Keratinocyte (primary cell): Measurements from ENCODE around the gene PPP2R1A. TPM values are rescaled to one million over a fixed set of nuclear protein-coding genes. Genes with fewer than 3 reads are reported as not detected.
A peak's percentile ranks its signal among the peaks of the same experiment; 100 is the strongest.

ENCODE experiments used
- DNase-seq: peaks from one replicate; pipeline ENCODE4 v3.0.0-alpha.2; 2011; ENCODE audit warnings: low read depth, missing footprints, low spot score
- FAIRE-seq: peaks from 2 replicates; lab custom pipeline; 2011; peaks lifted over from hg19 to GRCh38; lab: Jason Lieb, UNC
- H2AFZ ChIP-seq: 2 replicates; pipeline ENCODE4 v1.6.0; 2012; ENCODE audit warnings: low read length, control low read depth, inconsistent platforms; ENCODE audit not compliant: control insufficient read depth
- H3K27ac ChIP-seq: 2 replicates; pipeline ENCODE4 v1.5.1; 2011; ENCODE audit warnings: low read length; ENCODE audit not compliant: control insufficient read depth, insufficient read depth
- H3K27me3 ChIP-seq: 3 replicates; pipeline ENCODE4 v1.6.0; 2011; ENCODE audit warnings: low read length; ENCODE audit not compliant: control insufficient read depth, insufficient read depth; ENCODE audit errors: extremely low read depth
- H3K36me3 ChIP-seq, 2 experiments: 2 replicates in 1 of 2; 3 replicates in 1 of 2; pipeline ENCODE4 v1.5.1; 2011; ENCODE audit warnings: low read length in 2 of 2, mild to moderate bottlenecking in 1 of 2; ENCODE audit not compliant: control insufficient read depth in 2 of 2, insufficient read depth in 2 of 2; ENCODE audit errors: extremely low read depth in 1 of 2
- H3K4me1 ChIP-seq: 3 replicates; pipeline ENCODE4 v1.5.1; 2011; ENCODE audit warnings: low read length; ENCODE audit not compliant: control insufficient read depth, insufficient read depth; ENCODE audit errors: extremely low read depth
- H3K4me2 ChIP-seq: 3 replicates; pipeline ENCODE4 v1.6.0; 2011; ENCODE audit warnings: low read depth, low read length; ENCODE audit not compliant: control insufficient read depth, insufficient read depth; ENCODE audit errors: extremely low read depth
- H3K4me3 ChIP-seq, 3 experiments: fragments of 200-600 bp in 1 of 3; sonication (generic) in 1 of 3; 2 replicates in 2 of 3; 3 replicates in 1 of 3; pipeline ENCODE4 v1.5.1; 2011 to 2016; ENCODE audit warnings: low read length in 3 of 3, mild to moderate bottlenecking in 3 of 3, control low read depth in 2 of 3, inconsistent platforms in 1 of 3, low read depth in 1 of 3, mixed read lengths in 1 of 3, mixed run types in 1 of 3, moderate library complexity in 1 of 3; ENCODE audit not compliant: control insufficient read depth in 2 of 3, insufficient read depth in 2 of 3; ENCODE audit errors: extremely low read depth in 1 of 3
- H3K79me2 ChIP-seq: 2 replicates; pipeline ENCODE4 v1.6.0; 2012; ENCODE audit warnings: low read length; ENCODE audit not compliant: control insufficient read depth, insufficient read depth
- H3K9ac ChIP-seq: 3 replicates; pipeline ENCODE4 v1.6.0; 2011; ENCODE audit warnings: low read length; ENCODE audit not compliant: control insufficient read depth, insufficient read depth; ENCODE audit errors: extremely low read depth
- H3K9me1 ChIP-seq: 3 replicates; pipeline ENCODE4 v1.6.0; 2011; ENCODE audit warnings: low read length; ENCODE audit not compliant: control insufficient read depth, insufficient read depth; ENCODE audit errors: extremely low read depth
- H3K9me3 ChIP-seq: 2 replicates; pipeline ENCODE4 v1.5.1; 2012; ENCODE audit warnings: low read depth, low read length; ENCODE audit not compliant: control insufficient read depth
- H4K20me1 ChIP-seq: 3 replicates; pipeline ENCODE4 v1.6.0; 2011; ENCODE audit warnings: low read length; ENCODE audit not compliant: control insufficient read depth, insufficient read depth; ENCODE audit errors: extremely low read depth
- CTCF ChIP-seq, 3 experiments: IDR thresholded peaks in 1 of 3; conservative IDR thresholded peaks in 1 of 3; optimal IDR thresholded peaks in 1 of 3; 2 replicates in 2 of 3; 3 replicates in 1 of 3; pipeline versions ENCODE3 to v1.5.1; 2011; ENCODE audit warnings: low read length in 3 of 3, mild to moderate bottlenecking in 3 of 3, moderate library complexity in 2 of 3, control low read depth in 1 of 3, inconsistent platforms in 1 of 3; ENCODE audit not compliant: insufficient read depth in 2 of 3; ENCODE audit errors: extremely low read depth in 1 of 3
- EZH2 ChIP-seq: IDR thresholded peaks from one replicate; pipeline ENCODE4 v1.6.1; 2012; ENCODE audit warnings: inconsistent platforms, mild to moderate bottlenecking, low read length, moderate library complexity
- dilution Hi-C: fragments of 300-500 bp; cut with MboI; formaldehyde crosslinking; loops from one replicate; pipeline ENCODE4 v1.7.0; 2020; ENCODE audit warnings: low sequenced_read_pairs; ENCODE audit not compliant: extremely low pct_ligation_motif_present
- polyA plus RNA-seq, 5 experiments: library from polyadenylated mRNA; depleted of rRNA in 3 of 5; stranded (reverse) in 3 of 5; stranded (forward) in 1 of 5; unstranded in 1 of 5; fragments of >200 nt; gene quantifications; 1 replicate in 1 of 5; 2 replicates in 3 of 5; 3 replicates in 1 of 5; pipeline versions ENCODE4 v1.2.1 to v1.2.3, GENCODE V29; 2011 to 2012; ENCODE audit warnings: missing spikeins in 2 of 5, low read depth in 1 of 5, low replicate concordance in 1 of 5

PPP2R1A gene
- polyA plus RNA-seq, 1 donor (not counting 4 experiments of a cell fraction or from before 2014, with no cell fraction given): 130 TPM

GRCh38 chr19:52142001-52142595, 47.8 kb upstream of the PPP2R1A start:
- Histone ChIP-seq H3K9me1 (no peaks in the 10 kb centered on the region), H3K9ac (no peak overlapping the region), H3K79me2 (peaks cover 17% of the 10 kb centered on the region), H3K4me1 (peaks cover 22% of the 10 kb centered on the region), H3K9me3 (peaks cover 9% of the 10 kb centered on the region), H3K4me2 (peak overlapping the region; percentile 59), H3K36me3 (no peaks in the 10 kb centered on the region), H3K27me3 (no peaks in the 10 kb centered on the region), H2AFZ (no peak overlapping the region), H4K20me1 (no peaks in the 10 kb centered on the region), H3K4me3 (no peak overlapping the region), H3K27ac (peak overlapping the region; percentile 51)
- peak; percentile 95 for DNase-seq
- peak; percentile 39 for FAIRE-seq
- TF ChIP-seq EZH2 (no peak), CTCF (optimal IDR thresholded peaks at IDR 0.05 in 1 of 3, IDR thresholded peaks at IDR 0.05 in 1 of 3, conservative IDR thresholded peaks at IDR 0.05 in 1 of 3; ENCODE audit: extremely low read depth in 1 of 3, insufficient read depth in 2 of 3, low read length in 3 of 3) (no peak)
- dilution Hi-C loops: no loop called here

- Histone ChIP-seq H2AFZ (no peak overlapping the region), H3K9me1 (no peaks in the 10 kb centered on the region), H3K9ac (no peak overlapping the region), H3K4me3 (no peak overlapping the region), H3K27me3 (no peaks in the 10 kb centered on the region), H3K4me1 (no peaks in the 10 kb centered on the region), H3K79me2 (no peaks in the 10 kb centered on the region), H3K4me2 (no peak overlapping the region), H4K20me1 (no peaks in the 10 kb centered on the region), H3K9me3 (peaks cover 9% of the 10 kb centered on the region), H3K36me3 (no peaks in the 10 kb centered on the region), H3K27ac (no peak overlapping the region)
- FAIRE-seq (no peak), DNase-seq (no peak)
- dilution Hi-C loops: no loop called here
- TF ChIP-seq CTCF (optimal IDR thresholded peaks at IDR 0.05 in 1 of 3, IDR thresholded peaks at IDR 0.05 in 1 of 3, conservative IDR thresholded peaks at IDR 0.05 in 1 of 3; ENCODE audit: extremely low read depth in 1 of 3, insufficient read depth in 2 of 3, low read length in 3 of 3): no peak
- TF ChIP-seq EZH2: no peak
Observed at GRCh38 chr19:52148256-52148655, 41.6 kb upstream of the PPP2R1A start.
